DOHH2 (cell line): ENCODE results near the gene MAP4K4.

ENCODE experiments used
- CTCF ChIP-seq: fragments of 200-600 bp; sonication (generic); IDR thresholded peaks from one replicate; pipeline ENCODE4 v1.5.1; 2014; ENCODE audit warnings: antibody characterized with exemption, mild to moderate bottlenecking, low read depth, low read length; ENCODE audit not compliant: poor library complexity, severe bottlenecking
- EZH2phosphoT487 ChIP-seq: fragments of 200-600 bp; sonication (generic); IDR thresholded peaks from 2 replicates; pipeline ENCODE4 v1.6.1; 2017; ENCODE audit warnings: borderline replicate concordance, mild to moderate bottlenecking, antibody characterized with exemption, low read length, moderate library complexity, mixed read lengths

GRCh38 chr2:101826716-101827115 lies 129.2 kb downstream of the MAP4K4 start:
- TF ChIP-seq CTCF (no peak), EZH2phosphoT487 (no peak)
